Thoracic aorta (tissue), 2 donors: ENCODE results near the gene GRIN2B. TPM values are rescaled to one million over a fixed set of nuclear protein-coding genes. Genes with fewer than 3 reads are reported as not detected.

ENCODE experiments used
- ATAC-seq: fragments of 150-250 bp; one replicate; pipeline ENCODE4 v1.8.0; 2017; ENCODE audit warnings: low read depth; ENCODE audit not compliant: insufficient number of reproducible peaks, low FRiP score
- DNase-seq: peaks from one replicate; pipeline ENCODE4 v3.0.0-alpha.2; 2020; ENCODE audit warnings: low spot score
- H3K27ac ChIP-seq, 2 donors: fragments of 200-600 bp; sonication (generic); 1 replicate in 1 of 2; 2 replicates in 1 of 2; pipeline ENCODE4 v1.5.1; 2016; ENCODE audit warnings: mild to moderate bottlenecking in 2 of 2, moderate library complexity in 2 of 2
- H3K27me3 ChIP-seq: fragments of 200-600 bp; sonication (generic); replicated peaks from 2 replicates; pipeline ENCODE4 v1.6.0; 2016; ENCODE audit warnings: mild to moderate bottlenecking; ENCODE audit not compliant: insufficient read depth
- H3K36me3 ChIP-seq: fragments of 200-600 bp; sonication (generic); one replicate; pipeline ENCODE4 v1.5.1; 2016
- H3K4me1 ChIP-seq, 2 donors: fragments of 200-600 bp; sonication (generic); 1 replicate in 1 of 2; 2 replicates in 1 of 2; pipeline versions ENCODE4 v1.5.1 to v1.6.0; 2016; ENCODE audit warnings: low read depth in 2 of 2, mild to moderate bottlenecking in 1 of 2; ENCODE audit not compliant: control insufficient read depth in 1 of 2
- H3K4me3 ChIP-seq: fragments of 200-600 bp; sonication (generic); 2 replicates; pipeline ENCODE4 v1.5.1; 2016; ENCODE audit warnings: mild to moderate bottlenecking
- H3K9me3 ChIP-seq: fragments of 200-600 bp; sonication (generic); 2 replicates; pipeline ENCODE4 v1.5.1; 2016
- CTCF ChIP-seq: fragments of 200-600 bp; sonication (generic); IDR thresholded peaks from one replicate; pipeline ENCODE4 v1.5.1; 2019; ENCODE audit warnings: antibody characterized with exemption
- total RNA-seq, 2 donors: library from RNA; depleted of rRNA; stranded (reverse); fragments of >200 nt; gene quantifications; one replicate each; pipeline versions ENCODE4 v1.1.0 to v1.2.3, GENCODE V29; 2016

GRIN2B gene
- total RNA-seq, 2 donors from 2014 or later, result not detected

DNA sequence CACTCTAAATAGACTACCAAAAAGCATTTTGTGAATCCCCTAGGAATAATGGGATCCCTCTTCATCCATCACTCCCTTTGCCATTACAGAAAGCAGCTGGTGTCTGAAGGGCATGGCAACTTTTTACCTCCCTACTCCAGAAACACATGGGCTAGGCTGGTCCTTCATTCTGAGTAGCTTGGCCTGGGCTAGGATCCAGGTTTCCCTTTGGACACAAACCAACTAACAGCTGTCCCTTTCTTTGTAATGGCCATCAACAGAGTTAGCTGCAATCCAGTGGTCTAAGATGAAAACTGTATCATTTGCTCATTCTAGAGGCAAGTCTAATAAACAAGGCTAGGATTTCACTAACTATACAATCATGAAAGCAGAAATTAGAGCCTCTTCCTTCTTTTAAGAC, 7.4 kb downstream of the GRIN2B start:
- no peak for TF ChIP-seq CTCF
- H3K36me3 ChIP-seq, result no peaks in the 10 kb centered on the region
- no peaks in the 10 kb centered on the region for H3K4me1 ChIP-seq
- no peaks in the 10 kb centered on the region for H3K27me3 ChIP-seq
- no peaks in the 10 kb centered on the region for H3K9me3 ChIP-seq
- H3K27ac ChIP-seq, result no peak overlapping the region
- DNase-seq (no peak), ATAC-seq (no peak)
- no peak overlapping the region for H3K4me3 ChIP-seq

DNA sequence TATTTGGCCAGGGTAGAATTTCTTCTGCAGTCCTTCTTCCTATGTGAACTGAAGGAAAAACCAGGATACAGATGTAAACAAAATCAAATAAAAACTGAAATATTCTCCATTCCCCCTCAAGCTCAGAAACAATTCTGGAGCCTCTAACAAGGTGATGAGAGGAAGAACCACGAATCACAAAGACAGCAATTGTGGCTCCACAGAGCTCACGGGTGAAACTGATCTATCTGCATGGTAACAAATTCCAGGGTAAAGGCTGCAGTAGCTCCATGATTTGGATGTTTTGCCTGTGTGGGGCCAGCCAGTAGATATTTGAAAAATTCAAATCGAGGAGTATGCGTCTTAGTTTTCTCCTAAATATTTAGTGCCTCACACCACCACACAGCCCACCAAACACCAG, 10.6 kb downstream of the GRIN2B start:
- DNase-seq, result no peak
- H3K9me3 ChIP-seq, result no peaks in the 10 kb centered on the region
- no peak for ATAC-seq
- TF ChIP-seq CTCF, result no peak
- H3K27ac ChIP-seq, result no peak overlapping the region
- no peak overlapping the region for H3K4me3 ChIP-seq
- no peaks in the 10 kb centered on the region for H3K27me3 ChIP-seq
- H3K4me1 ChIP-seq, result no peaks in the 10 kb centered on the region
- H3K36me3 ChIP-seq, result no peaks in the 10 kb centered on the region

DNA sequence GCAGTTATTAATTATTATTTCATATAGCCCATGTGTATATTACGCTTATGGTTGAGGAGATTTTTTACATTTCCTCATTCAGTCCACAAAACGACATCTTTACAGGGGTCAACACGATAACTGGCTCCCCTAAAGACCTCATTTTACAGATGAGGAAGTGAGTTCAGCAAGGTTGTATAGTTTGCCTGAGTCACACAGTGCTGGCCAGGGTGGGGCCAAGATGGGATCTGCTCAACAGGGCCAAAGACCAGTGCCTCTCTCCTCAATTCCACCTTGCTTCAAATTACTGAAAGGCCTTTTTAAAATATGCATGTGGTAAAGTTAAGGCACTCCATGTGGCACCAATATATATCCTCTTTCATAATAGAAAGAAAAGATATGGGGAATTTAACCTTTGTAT, 13.1 kb downstream of the GRIN2B start:
- Histone ChIP-seq H3K4me3 (no peak overlapping the region), H3K4me1 (no peaks in the 10 kb centered on the region), H3K36me3 (no peaks in the 10 kb centered on the region), H3K9me3 (no peaks in the 10 kb centered on the region), H3K27ac (no peak overlapping the region), H3K27me3 (no peaks in the 10 kb centered on the region)
- DNase-seq, result no peak
- ATAC-seq, result no peak
- no peak for TF ChIP-seq CTCF

DNA sequence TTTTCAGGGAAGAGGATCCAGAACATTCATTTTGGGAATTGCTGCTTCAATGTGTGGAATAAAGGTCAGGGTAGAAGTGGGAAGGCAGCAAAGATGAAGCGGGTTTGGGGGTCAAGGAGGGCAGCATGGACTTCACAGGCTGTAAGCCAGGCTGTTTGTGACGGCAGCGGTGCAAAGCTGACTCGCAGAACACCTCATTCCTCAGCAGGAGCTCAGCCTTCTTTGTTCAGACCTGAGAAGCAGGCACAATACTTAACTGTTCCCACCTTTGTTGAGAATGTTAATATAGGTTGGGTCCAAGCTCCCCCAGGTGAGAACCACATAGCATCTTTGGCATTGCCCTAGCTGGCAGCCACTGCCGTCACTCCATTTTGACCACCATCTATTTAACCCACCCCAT, 16.7 kb downstream of the GRIN2B start:
- Histone ChIP-seq H3K9me3 (no peaks in the 10 kb centered on the region), H3K27ac (no peak overlapping the region), H3K4me1 (no peaks in the 10 kb centered on the region), H3K4me3 (no peak overlapping the region), H3K36me3 (no peaks in the 10 kb centered on the region), H3K27me3 (no peaks in the 10 kb centered on the region)
- ATAC-seq, result no peak
- no peak for DNase-seq
- no peak for TF ChIP-seq CTCF

GRCh38 chr12:13962699-13963098, 18.7 kb downstream of the GRIN2B start:
- Histone ChIP-seq H3K4me1 (no peaks in the 10 kb centered on the region), H3K27ac (no peak overlapping the region), H3K9me3 (no peaks in the 10 kb centered on the region), H3K36me3 (no peaks in the 10 kb centered on the region), H3K27me3 (no peaks in the 10 kb centered on the region), H3K4me3 (no peak overlapping the region)
- ATAC-seq (no peak), DNase-seq (no peak)
- TF ChIP-seq CTCF, result no peak
